GM13976 (cell line): ENCODE data around the gene ADIPOQ.

ENCODE experiments used
- DNase-seq: peaks from one replicate; pipeline ENCODE4 v3.0.0; 2012; ENCODE audit warnings: low spot score
- CTCF ChIP-seq: IDR thresholded peaks from 2 replicates; pipeline ENCODE4 v1.5.1; 2012; ENCODE audit warnings: borderline replicate concordance, mild to moderate bottlenecking; ENCODE audit not compliant: insufficient read depth; ENCODE audit errors: extremely low read depth, missing control alignments, control extremely low read depth
- in situ Hi-C: fragments of 300-500 bp; cut with MboI; formaldehyde crosslinking; loops from one replicate; pipeline ENCODE4 v1.12.0; 2022; ENCODE audit warnings: low sequenced_read_pairs, mixed read lengths, inconsistent platforms; ENCODE audit not compliant: unreplicated experiment

Gene ADIPOQ

DNA sequence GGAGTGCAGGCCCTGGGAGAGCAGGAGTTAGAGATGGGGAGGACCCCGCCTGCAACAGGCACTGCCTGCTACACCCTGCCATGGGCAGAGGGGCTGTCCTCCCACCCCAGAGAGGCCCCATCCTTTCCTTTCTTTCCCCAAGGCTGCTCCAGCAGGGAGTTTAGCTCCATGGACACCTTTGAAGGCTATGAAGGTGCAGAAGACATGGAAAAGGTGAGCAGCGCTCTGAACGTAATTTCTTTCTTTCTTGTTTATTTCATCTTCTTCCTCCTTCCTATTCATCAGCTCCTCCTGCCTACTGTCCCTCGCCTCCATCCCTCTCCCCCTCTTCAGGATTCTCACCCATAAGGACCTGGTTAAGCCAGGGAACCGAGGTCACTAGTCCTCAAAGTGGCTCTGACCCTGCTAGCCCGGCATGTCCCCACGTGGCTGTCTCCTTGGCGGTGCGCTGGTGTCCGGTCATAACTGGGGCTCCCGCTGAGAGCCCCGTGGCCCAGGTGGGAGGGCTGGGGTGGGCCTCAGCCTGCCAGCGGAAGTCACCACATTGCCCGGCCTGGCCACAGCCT lies 16.0 kb upstream of the ADIPOQ start:
- TF ChIP-seq CTCF = no peak
- in situ Hi-C loops = no loop called here
- no peak for DNase-seq

DNA sequence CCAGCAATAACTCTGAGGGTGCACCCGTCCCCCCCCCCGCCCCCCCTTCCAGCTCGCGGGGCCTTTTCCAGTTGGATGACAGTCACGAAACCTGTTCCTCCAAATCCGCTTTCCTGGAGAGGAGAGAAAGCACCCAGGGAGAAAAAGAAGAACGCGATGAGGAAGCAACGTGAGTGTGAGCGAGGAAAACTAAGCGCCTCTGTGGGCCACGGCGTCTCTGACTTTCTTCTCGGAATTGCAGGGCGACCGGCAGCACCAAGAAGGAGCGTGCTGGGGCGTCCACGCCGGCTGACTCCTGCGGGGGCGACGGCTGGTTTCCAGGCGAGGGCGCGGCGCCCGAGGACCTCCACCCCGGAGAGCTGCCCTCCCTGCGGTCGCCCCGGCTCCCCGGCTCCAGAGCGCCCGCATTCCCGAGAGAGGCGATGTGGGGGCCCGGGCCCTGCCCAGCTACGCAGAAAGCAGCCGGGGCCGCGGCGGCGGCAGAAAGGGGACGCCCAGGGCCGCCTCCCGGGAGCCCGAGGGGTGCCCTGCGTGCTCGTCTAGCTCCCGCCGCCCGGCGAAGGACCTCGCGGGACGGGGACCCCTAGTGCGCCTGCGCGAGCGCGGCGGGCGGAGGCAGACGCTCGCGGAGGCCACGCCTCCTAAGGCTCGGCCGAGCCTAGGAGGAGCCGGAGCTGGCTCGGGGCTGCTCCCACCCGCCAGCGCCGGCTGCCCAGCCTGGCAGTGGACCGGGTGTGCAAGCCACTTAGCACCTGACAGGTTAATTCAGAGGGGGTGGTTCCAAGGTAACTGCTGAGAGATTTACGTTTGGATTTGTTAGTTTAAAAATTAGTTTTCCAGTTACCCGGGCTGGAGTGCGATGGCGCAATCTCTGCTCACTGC lies 15.3 kb upstream of the ADIPOQ start:
- in situ Hi-C loops = no loop called here
- DNase-seq = peak; percentile 99
- TF ChIP-seq CTCF = no peak

GRCh38 chr3:186828340-186828739 lies 14.2 kb upstream of the ADIPOQ start:
- in situ Hi-C loops = no loop called here
- no peak for DNase-seq
- no peak for TF ChIP-seq CTCF

- no peak for DNase-seq
- TF ChIP-seq CTCF = no peak
- in situ Hi-C loops = no loop called here
Observed at GRCh38 chr3:186831798-186832197, 10.7 kb upstream of the ADIPOQ start.

DNA sequence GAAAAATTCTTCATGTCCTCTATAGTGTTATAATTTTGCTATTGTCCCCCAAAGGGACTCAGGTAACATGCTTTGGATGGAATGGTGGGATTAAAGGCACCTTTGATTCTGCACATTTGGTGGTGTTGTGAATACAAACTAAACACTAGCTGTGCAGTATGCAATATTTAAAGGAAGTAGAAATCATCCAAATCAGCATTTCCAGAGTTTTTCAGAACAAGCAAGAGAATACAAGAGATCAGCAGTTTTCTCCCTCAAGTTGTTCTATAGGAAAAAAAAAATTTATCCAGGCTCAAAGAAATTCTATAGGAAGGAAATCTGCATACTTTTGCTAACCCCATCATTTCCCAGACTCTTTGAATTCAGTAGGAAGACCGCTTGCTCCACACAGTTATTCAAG lies 10.2 kb upstream of the ADIPOQ start:
- in situ Hi-C loops = no loop called here
- no peak for TF ChIP-seq CTCF
- DNase-seq = no peak

GRCh38 chr3:186839874-186840641 lies 2.5 kb upstream of the ADIPOQ start:
- no peak for DNase-seq
- TF ChIP-seq CTCF = no peak
- in situ Hi-C loops = loop anchor here (10.0 kb wide), 1 partner anchor 325 kb away; no protein-coding TSS in a partner anchor
